ENCODE data around the gene CDPF1.

CDPF1 gene

GRCh38 chr22:46256358-46256958 lies 6.4 kb upstream of the CDPF1 start:
- DNase-seq (ENCODE audit: low spot score): no peak
- POLR2A ChIA-PET (ENCODE audit: low non-redundant PET): no interaction called here
- CTCF ChIA-PET: no interaction called here
- no peak for TF ChIP-seq CTCF (conservative IDR thresholded peaks at IDR 0.05; ENCODE audit: low read depth)
- no peak overlapping the region for H3K27ac ChIP-seq

GRCh38 chr22:46251816-46252380 lies 1.8 kb upstream of the CDPF1 start:
- no peak for DNase-seq (ENCODE audit: low spot score)
- no peak overlapping the region for H3K27ac ChIP-seq
- no peak for TF ChIP-seq CTCF (conservative IDR thresholded peaks at IDR 0.05; ENCODE audit: low read depth)
- CTCF ChIA-PET: no interaction called here
- POLR2A ChIA-PET (ENCODE audit: low non-redundant PET): no interaction called here

- H3K27ac ChIP-seq: peak overlapping the region; percentile 88
These were observed 1.2 kb upstream of the CDPF1 start for GRCh38 chr22:46251266-46251665.

GRCh38 chr22:46250783-46251125 lies 661 bp upstream of the CDPF1 start:
- POLR2A ChIA-PET (ENCODE audit: low non-redundant PET): interaction anchor here (0.6 to 1.0 kb wide), 2 partner anchors 17 to 874 kb away, joined by 3 to 4 read pairs; partner anchors contain the start of gene TTC38
- DNase-seq (ENCODE audit: low spot score): no peak
- CTCF ChIA-PET: no interaction called here
- no peak for TF ChIP-seq CTCF (conservative IDR thresholded peaks at IDR 0.05; ENCODE audit: low read depth)
- peak overlapping the region; percentile 88 for H3K27ac ChIP-seq

More at GRCh38 chr22:46251266-46251665, 1.2 kb upstream of the CDPF1 start:
- DNase-seq (ENCODE audit: low spot score): no peak
- POLR2A ChIA-PET (ENCODE audit: low non-redundant PET): no interaction called here
- CTCF ChIA-PET: no interaction called here
- TF ChIP-seq CTCF (conservative IDR thresholded peaks at IDR 0.05; ENCODE audit: low read depth): no peak

GRCh38 chr22:46247443-46247975 lies 2.6 kb downstream of the CDPF1 start:
- no peak for DNase-seq (ENCODE audit: low spot score)
- POLR2A ChIA-PET (ENCODE audit: low non-redundant PET): no interaction called here
- CTCF ChIA-PET: no interaction called here
- peak overlapping the region; percentile 14 for H3K27ac ChIP-seq
- no peak for TF ChIP-seq CTCF (conservative IDR thresholded peaks at IDR 0.05; ENCODE audit: low read depth)

GRCh38 chr22:46246178-46246577 lies 3.9 kb downstream of the CDPF1 start:
- H3K27ac ChIP-seq: no peak overlapping the region
- POLR2A ChIA-PET (ENCODE audit: low non-redundant PET): no interaction called here
- TF ChIP-seq CTCF (conservative IDR thresholded peaks at IDR 0.05; ENCODE audit: low read depth): no peak
- DNase-seq (ENCODE audit: low spot score): no peak
- CTCF ChIA-PET: no interaction called here

Data from RWPE1 (cell line).